H1 (cell line): ENCODE results near the gene CORO7. TPM values are rescaled to one million over a fixed set of nuclear protein-coding genes. Genes with fewer than 3 reads are reported as not detected.

Experiments
- BRCA1 ChIP-seq: IDR thresholded peaks from 2 replicates; pipeline ENCODE4 v1.6.1; 2012; ENCODE audit warnings: low read depth, low read length, improper control_type of control experiment
- POLR2A ChIP-seq, 2 experiments: IDR thresholded peaks; 1 replicate in 1 of 2; 2 replicates in 1 of 2; pipeline ENCODE4 v1.6.1; 2011; ENCODE audit warnings: low read depth in 2 of 2, low read length in 2 of 2, mild to moderate bottlenecking in 2 of 2; ENCODE audit errors: control extremely low read depth in 1 of 2
- POLR2AphosphoS5 ChIP-seq: IDR thresholded peaks from 2 replicates; pipeline ENCODE4 v1.6.1; 2011; ENCODE audit warnings: low read depth, low read length
- RFX5 ChIP-seq: IDR thresholded peaks from 2 replicates; pipeline ENCODE4 v1.6.1; 2011; ENCODE audit warnings: low read depth, low read length, improper control_type of control experiment, borderline replicate concordance
- RXRA ChIP-seq: IDR thresholded peaks from 2 replicates; pipeline ENCODE4 v1.6.1; 2011; ENCODE audit warnings: low read depth, mild to moderate bottlenecking, low read length, moderate library complexity; ENCODE audit not compliant: insufficient read depth
- SIN3A ChIP-seq, 2 experiments: IDR thresholded peaks in 1 of 2; conservative IDR thresholded peaks in 1 of 2; 2 replicates each; pipeline ENCODE4 v1.6.1; 2011 to 2012; ENCODE audit warnings: low read length in 2 of 2, improper control_type of control experiment in 1 of 2, low read depth in 1 of 2, mild to moderate bottlenecking in 1 of 2
- SIX5 ChIP-seq: IDR thresholded peaks from 2 replicates; pipeline ENCODE4 v1.6.1; 2011; ENCODE audit warnings: mild to moderate bottlenecking, low read depth, low read length
- TBP ChIP-seq: IDR thresholded peaks from 2 replicates; pipeline ENCODE4 v1.6.1; 2011; ENCODE audit warnings: low read depth, low read length, improper control_type of control experiment
- TEAD4 ChIP-seq: IDR thresholded peaks from 2 replicates; pipeline ENCODE4 v1.6.1; 2012; ENCODE audit warnings: low read depth, low read length, inconsistent platforms, mixed read lengths
- ZNF274 ChIP-seq: IDR thresholded peaks from 2 replicates; pipeline ENCODE4 v1.7.0; 2012; ENCODE audit warnings: low read length, borderline replicate concordance; ENCODE audit errors: extremely low read depth
- polyA plus RNA-seq, 7 experiments: library from polyadenylated mRNA; depleted of rRNA in 3 of 7; stranded (reverse) in 5 of 7; unstranded in 2 of 7; fragments of >200 nt in 5 of 7; fragments of 200-250 nt in 2 of 7; gene quantifications; 1 replicate in 5 of 7; 2 replicates in 1 of 7; 4 replicates in 1 of 7; pipeline versions ENCODE4 v1.2.1 to v1.2.3, GENCODE V29; 2011 to 2013; ENCODE audit warnings: missing spikeins in 2 of 7, mixed read lengths in 2 of 7
- total RNA-seq: library from RNA; stranded (reverse); fragmentation: NEBNext Ultra II Directional; extraction: Animal tissue kit (Norgen Biotek cat#: 25700); gene quantifications from 2 replicates; pipeline ENCODE4 v1.2.1, GENCODE V29; 2021
- TF ChIP-seq, protein P1 (sequence below): IDR thresholded peaks from 2 replicates; pipeline ENCODE4 v1.6.1; 2012; ENCODE audit warnings: inconsistent platforms

The CORO7 gene
- total and polyA plus RNA-seq, 2 of the 8 experiments (the other 6 are each of a cell fraction or from before 2014, with no cell fraction given), result 25.2 to 29.8 TPM

DNA sequence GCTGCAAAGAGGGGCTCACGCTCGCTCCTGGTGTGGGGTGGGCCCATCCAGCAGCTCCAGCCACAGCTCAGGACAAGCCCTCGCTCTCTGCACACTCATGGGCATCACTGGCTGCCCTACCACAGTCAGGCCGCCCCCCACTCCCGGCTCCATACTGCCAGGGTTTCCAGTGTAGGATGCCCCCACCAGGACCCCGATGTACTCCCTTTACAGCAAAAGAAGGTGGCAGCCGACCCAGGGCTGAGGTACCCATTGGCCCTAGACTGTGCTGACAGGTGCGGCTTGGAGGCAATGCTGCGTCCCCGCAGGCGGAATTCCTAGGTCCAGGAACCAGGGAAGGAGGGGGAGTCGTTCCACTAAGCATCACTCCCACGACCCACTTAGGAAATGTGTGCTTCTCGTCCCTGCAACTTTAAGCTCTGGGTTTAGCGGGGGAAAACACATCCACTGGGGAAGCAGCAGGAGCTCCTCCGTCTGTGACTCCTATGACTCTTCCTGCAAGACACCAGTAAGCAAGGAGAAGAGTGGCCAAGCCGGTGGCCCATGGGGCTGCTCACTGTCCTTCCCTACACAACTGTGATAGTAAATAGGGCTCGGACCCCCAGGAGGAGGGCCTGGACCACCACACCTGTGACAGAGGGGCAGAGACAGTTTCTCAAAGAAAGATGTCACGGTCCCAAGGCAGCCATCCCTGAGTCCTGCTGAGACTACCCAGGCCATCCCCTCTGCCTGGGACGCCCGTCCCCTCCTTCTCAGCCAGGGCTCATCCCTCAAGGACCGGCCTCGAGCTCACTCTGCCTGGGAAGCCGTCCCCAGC lies 13.1 kb downstream of the CORO7 start (continued):
- TF ChIP-seq, protein P1, sequence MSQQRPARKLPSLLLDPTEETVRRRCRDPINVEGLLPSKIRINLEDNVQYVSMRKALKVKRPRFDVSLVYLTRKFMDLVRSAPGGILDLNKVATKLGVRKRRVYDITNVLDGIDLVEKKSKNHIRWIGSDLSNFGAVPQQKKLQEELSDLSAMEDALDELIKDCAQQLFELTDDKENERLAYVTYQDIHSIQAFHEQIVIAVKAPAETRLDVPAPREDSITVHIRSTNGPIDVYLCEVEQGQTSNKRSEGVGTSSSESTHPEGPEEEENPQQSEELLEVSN, result no peak
- TF ChIP-seq RXRA (no peak), TBP (no peak), BRCA1 (no peak), ZNF274 (no peak), TEAD4 (no peak), SIX5 (no peak), RFX5 (no peak), POLR2A (IDR thresholded peaks at IDR 0.05; ENCODE audit: control extremely low read depth in 1 of 2, low read depth in 2 of 2, low read length in 2 of 2) (no peak), POLR2AphosphoS5 (no peak), SIN3A (conservative IDR thresholded peaks at IDR 0.05 in 1 of 2, IDR thresholded peaks at IDR 0.05 in 1 of 2; ENCODE audit: low read depth in 1 of 2, low read length in 2 of 2) (no peak)
